HG02973 (cell line): Measurements from ENCODE around the gene APEX1.
"Not testable (repeated sequence)": the region's sequence is repeated elsewhere in the genome, so short reads cannot be mapped to it uniquely, and the experiment has no call there.

Source experiments
- ATAC-seq: cut with Tn5 transposase; IDR thresholded peaks from one replicate; pipeline ENCODE4 v1.9.1; 2021; ENCODE audit warnings: moderate library complexity; ENCODE audit not compliant: unreplicated experiment

Gene APEX1

GRCh38 chr14:20435582-20436362 is 19.3 kb upstream of the APEX1 start, which contains the start of gene KLHL33:
KLHL33 (minus strand) TSS chr14:20436166; CDS start chr14:20435811, 355 bp downstream.
- ATAC-seq, result no peak

- ATAC-seq, result no peak
These were observed 18.7 kb upstream of the APEX1 start for GRCh38 chr14:20436363-20436755.

GRCh38 chr14:20438664-20439063 is 16.4 kb upstream of the APEX1 start:
- ATAC-seq, result no peak

GRCh38 chr14:20440465-20440864 is 14.6 kb upstream of the APEX1 start:
- ATAC-seq, result no peak

- no peak for ATAC-seq
These were observed 14.1 kb upstream of the APEX1 start for GRCh38 chr14:20440882-20441281.

- no peak for ATAC-seq
These were observed 13.6 kb upstream of the APEX1 start for GRCh38 chr14:20441461-20441860.

- not testable (repeated sequence) for ATAC-seq
These were observed 11.4 kb upstream of the APEX1 start for GRCh38 chr14:20443650-20444049.

GRCh38 chr14:20446889-20447288 is 8.1 kb upstream of the APEX1 start:
- ATAC-seq, result no peak

- ATAC-seq, result not testable (repeated sequence)
These were observed 2.2 kb upstream of the APEX1 start for GRCh38 chr14:20452831-20453230.

- peak; percentile 43 for ATAC-seq
These were observed 602 bp downstream of the APEX1 start for GRCh38 chr14:20455355-20456300.

GRCh38 chr14:20456971-20457370 is 1.9 kb downstream of the APEX1 start:
- ATAC-seq, result no peak

- ATAC-seq, result no peak
These were observed 3.2 kb downstream of the APEX1 start for GRCh38 chr14:20458031-20458789.

- peak; percentile 6 for ATAC-seq
These were observed 5.6 kb downstream of the APEX1 start for GRCh38 chr14:20460458-20461224.

- peak; percentile 93 for ATAC-seq
These were observed 6.5 kb downstream of the APEX1 start, which contains the start of gene PIP4P1 for GRCh38 chr14:20461225-20462141. PIP4P1 (minus strand) TSS chr14:20461434; CDS start chr14:20461325, 109 bp downstream.

- no peak for ATAC-seq
These were observed 13.8 kb downstream of the APEX1 start for GRCh38 chr14:20468764-20469241.

- ATAC-seq, result peak; percentile 90
These were observed 14.3 kb downstream of the APEX1 start, which contains the start of gene PNP for GRCh38 chr14:20469242-20469889. PNP (plus strand) TSS chr14:20469406; CDS start chr14:20469525, 119 bp downstream.

- ATAC-seq, result peak; percentile 42
These were observed 15.0 kb downstream of the APEX1 start for GRCh38 chr14:20469890-20470602.

- ATAC-seq, result no peak
These were observed 15.5 kb downstream of the APEX1 start for GRCh38 chr14:20470603-20470901.
